HepG2 (cell line): ENCODE results near the gene TMCC2.

Experiments used
- EHMT2 ChIP-seq: fragments of 200-600 bp; sonication (generic); IDR thresholded peaks from 2 replicates; pipeline ENCODE4 v1.7.0; 2017; ENCODE audit warnings: antibody characterized with exemption, low read depth, low read length, borderline replicate concordance
- HNRNPH1 ChIP-seq: fragments of 200-400 bp; formaldehyde crosslinking; optimal IDR thresholded peaks from 2 replicates; pipeline ENCODE3; 2017; ENCODE audit warnings: mild to moderate bottlenecking, low read depth, low read length
- ZNF263 ChIP-seq: sonication (generic); formaldehyde crosslinking; IDR thresholded peaks from 2 replicates; pipeline ENCODE4 v1.4.0; 2020; ENCODE audit warnings: missing genetic modification reagents
- ZNF33A ChIP-seq: sonication (generic); formaldehyde crosslinking; IDR thresholded peaks from 2 replicates; pipeline ENCODE4 v1.5.1; 2020; ENCODE audit warnings: missing genetic modification reagents, mild to moderate bottlenecking, moderate library complexity, borderline replicate concordance
- ZNF44 ChIP-seq: sonication (generic); formaldehyde crosslinking; IDR thresholded peaks from 2 replicates; pipeline ENCODE4 v1.5.1; 2020; ENCODE audit warnings: mild to moderate bottlenecking, missing genetic modification reagents
- ZSCAN20 ChIP-seq: sonication (generic); formaldehyde crosslinking; IDR thresholded peaks from 2 replicates; pipeline ENCODE4 v1.4.0; 2020; ENCODE audit warnings: missing genetic modification reagents, mild to moderate bottlenecking, borderline replicate concordance
- TF ChIP-seq, protein P1 (sequence below): sonication (generic); formaldehyde crosslinking; IDR thresholded peaks from 2 replicates; pipeline ENCODE4 v1.4.0; 2020; ENCODE audit warnings: missing genetic modification reagents

DNA sequence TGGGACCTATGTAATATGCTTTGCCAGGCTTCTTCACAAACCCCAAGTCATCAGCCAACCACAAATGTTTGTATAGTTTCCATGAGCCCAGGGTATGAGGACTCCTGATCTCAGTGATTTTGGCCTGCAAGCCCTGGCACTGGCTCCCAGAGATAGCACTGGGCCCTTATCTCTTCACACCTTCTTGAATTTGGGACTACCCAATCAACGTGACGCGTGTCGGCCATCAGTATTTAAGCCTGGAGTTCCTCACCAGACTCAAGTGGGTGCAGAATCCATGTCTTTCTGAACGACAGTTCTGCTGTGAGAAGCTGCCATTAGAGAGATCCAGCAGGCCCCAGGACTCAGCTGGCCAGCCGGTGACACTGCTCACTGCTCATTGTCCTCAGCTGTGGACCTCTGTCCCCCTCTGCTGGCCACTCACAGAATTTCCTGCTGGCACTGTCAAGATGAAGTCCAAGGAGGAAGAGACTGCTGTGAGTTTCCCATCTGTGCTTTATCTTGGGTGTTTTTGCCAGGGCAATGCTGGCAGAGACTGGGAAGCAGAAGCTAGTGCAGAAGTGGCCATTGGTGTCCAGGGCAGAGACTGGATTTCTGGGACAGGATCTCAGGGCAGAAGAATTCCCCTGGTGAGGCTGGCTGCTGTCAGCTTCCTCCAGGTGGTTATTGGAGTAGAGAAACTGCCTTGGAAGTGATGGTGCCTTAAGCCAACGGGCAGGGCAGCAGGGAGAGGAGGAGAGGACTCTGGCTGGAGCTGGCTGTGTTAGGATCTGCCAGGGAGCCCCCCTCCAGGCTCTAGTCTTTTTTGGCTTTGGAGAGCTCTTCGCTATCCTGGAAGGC is 28.4 kb downstream of the TMCC2 start:
- no peak for TF ChIP-seq HNRNPH1
- no peak for TF ChIP-seq ZNF263 (CRISPR knock-in tag)
- TF ChIP-seq ZSCAN20 (CRISPR knock-in tag), result no peak
- TF ChIP-seq, protein P1, sequence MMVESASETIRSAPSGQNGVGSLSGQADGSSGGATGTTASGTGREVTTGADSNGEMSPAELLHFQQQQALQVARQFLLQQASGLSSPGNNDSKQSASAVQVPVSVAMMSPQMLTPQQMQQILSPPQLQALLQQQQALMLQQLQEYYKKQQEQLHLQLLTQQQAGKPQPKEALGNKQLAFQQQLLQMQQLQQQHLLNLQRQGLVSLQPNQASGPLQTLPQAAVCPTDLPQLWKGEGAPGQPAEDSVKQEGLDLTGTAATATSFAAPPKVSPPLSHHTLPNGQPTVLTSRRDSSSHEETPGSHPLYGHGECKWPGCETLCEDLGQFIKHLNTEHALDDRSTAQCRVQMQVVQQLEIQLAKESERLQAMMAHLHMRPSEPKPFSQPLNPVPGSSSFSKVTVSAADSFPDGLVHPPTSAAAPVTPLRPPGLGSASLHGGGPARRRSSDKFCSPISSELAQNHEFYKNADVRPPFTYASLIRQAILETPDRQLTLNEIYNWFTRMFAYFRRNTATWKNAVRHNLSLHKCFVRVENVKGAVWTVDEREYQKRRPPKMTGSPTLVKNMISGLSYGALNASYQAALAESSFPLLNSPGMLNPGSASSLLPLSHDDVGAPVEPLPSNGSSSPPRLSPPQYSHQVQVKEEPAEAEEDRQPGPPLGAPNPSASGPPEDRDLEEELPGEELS (CRISPR knock-in tag), result no peak
- TF ChIP-seq ZNF33A, result no peak
- TF ChIP-seq ZNF44, result no peak
- no peak for TF ChIP-seq EHMT2
